HG03378 (cell line): ENCODE measurements around the gene CLIC6.
"Not testable (repeated sequence)": the region's sequence is repeated elsewhere in the genome, so short reads cannot be mapped to it uniquely, and the experiment has no call there.

Experiments
- ATAC-seq: cut with Tn5 transposase; IDR thresholded peaks from one replicate; pipeline ENCODE4 v1.9.1; 2021; ENCODE audit warnings: mild to moderate bottlenecking, moderate library complexity; ENCODE audit not compliant: unreplicated experiment

Gene CLIC6

DNA sequence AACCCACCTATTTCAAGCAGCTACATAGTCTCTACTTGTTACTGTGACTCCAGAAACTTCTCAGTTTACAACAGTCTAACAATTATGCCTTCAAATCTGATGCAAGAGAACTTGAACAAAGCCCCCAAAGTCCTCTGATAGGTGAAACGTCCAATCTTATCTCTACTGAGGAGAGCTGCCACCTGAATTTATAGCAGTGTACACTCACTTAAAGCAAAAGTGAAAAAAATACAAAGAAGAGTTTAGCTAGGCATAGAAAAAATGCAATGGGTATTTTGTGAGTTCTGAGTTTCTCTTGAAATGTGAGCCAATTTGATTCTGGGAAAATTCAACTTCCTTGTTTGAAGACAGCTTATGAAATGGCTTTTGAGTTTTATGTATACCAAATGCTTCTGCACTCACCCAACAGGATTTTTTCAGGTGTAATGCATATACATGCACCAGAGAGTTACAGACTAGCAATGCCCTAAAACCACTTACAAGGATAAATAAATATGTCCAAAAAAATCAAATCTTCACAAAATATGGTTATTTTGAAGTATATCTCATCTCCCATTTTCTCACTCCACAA, 17.8 kb upstream of the CLIC6 start:
- no peak for ATAC-seq

DNA sequence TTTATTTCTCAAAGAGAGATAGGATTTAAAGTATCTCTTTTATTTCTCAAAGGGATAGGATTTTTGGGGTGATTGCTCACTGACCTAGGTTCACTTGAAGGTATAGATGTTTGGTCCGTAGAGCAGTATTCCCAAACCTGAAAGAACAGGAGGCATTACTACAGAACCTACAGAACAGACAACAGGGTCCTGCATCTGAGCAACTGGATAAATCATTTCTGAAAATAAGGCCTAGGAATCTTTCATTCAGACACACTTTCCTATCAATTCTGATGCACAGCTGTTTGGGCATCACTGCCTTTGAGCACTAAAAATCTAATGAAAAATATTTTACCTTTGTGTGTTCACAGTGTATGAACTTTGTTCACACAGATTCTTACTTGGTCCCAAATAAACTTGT, 17.2 kb upstream of the CLIC6 start:
- ATAC-seq, result no peak

DNA sequence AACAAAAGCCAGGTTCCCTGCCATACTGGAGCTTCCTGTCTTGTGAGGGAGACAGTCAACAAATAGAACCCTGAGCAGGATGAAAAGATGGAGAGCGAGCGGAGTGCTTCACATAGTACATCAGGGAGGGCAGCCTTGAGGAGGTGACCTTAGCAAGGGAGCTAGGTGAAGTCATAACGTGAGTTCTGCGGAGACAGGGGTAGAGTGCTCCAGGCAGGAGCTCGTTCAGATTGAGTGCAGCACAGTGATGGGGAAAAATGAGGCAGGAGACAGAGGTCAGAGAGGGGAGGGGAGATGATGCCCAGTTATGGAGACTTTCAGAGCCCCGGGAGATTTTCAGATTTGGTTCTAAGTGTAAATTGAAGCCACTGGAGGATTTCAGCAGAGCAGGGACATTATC, 15.3 kb upstream of the CLIC6 start:
- no peak for ATAC-seq

DNA sequence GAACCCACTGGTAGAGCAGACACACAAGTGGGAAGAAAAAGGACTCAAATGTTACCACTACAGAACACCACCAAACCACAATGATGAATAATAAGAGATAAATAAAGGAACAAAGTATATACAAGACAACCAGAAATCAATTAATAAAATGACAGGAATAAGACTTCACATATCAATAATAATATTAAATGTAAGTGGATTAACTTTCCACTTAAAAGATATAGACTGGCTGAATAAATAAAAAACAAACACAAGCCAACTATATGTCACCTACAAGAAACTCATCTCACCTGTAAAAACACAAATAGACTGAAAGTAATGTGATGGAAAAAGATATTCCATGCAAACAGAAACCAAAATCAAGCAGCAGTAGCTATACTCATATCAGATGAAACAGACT, 6.9 kb upstream of the CLIC6 start:
- ATAC-seq, result no peak

DNA sequence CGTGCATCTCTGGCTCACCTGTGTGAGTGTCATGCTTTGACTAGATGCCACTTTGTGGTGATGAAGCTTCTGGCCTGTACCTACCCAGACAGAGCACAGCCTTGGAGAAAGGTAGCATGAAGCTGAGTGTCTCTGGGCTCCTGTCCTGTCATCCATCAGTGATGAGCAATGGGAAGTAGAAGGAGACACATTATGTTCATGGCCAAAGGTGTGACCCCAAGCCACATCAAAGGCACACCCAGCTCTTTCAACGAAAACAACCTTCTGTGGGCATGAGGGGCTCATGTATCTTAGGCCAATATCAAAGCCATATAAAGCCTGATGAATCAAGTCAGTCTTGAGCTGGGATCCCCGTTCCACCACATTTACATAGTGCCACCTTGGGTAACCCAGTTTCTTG, 1.0 kb upstream of the CLIC6 start:
- no peak for ATAC-seq

DNA sequence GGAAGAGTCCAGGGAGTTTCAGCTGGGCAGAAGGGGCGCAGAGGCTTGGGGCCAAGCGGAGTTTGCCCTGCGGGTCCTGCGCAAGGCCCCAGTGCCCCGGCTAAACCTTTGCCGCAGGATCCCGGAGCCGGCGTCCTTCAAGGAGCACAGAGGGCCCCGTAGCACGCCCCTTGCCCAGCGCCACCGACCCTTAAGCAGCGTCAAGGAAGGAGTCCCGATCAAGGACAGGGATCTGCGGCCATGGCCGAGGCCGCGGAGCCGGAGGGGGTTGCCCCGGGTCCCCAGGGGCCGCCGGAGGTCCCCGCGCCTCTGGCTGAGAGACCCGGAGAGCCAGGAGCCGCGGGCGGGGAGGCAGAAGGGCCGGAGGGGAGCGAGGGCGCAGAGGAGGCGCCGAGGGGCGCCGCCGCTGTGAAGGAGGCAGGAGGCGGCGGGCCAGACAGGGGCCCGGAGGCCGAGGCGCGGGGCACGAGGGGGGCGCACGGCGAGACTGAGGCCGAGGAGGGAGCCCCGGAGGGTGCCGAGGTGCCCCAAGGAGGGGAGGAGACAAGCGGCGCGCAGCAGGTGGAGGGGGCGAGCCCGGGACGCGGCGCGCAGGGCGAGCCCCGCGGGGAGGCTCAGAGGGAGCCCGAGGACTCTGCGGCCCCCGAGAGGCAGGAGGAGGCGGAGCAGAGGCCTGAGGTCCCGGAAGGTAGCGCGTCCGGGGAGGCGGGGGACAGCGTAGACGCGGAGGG, 520 bp downstream of the CLIC6 start:
- no peak for ATAC-seq

DNA sequence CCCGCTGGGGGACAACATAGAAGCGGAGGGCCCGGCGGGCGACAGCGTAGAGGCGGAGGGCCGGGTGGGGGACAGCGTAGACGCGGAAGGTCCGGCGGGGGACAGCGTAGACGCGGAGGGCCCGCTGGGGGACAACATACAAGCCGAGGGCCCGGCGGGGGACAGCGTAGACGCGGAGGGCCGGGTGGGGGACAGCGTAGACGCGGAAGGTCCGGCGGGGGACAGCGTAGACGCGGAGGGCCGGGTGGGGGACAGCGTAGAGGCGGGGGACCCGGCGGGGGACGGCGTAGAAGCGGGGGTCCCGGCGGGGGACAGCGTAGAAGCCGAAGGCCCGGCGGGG, 1.1 kb downstream of the CLIC6 start:
- not testable (repeated sequence) for ATAC-seq

DNA sequence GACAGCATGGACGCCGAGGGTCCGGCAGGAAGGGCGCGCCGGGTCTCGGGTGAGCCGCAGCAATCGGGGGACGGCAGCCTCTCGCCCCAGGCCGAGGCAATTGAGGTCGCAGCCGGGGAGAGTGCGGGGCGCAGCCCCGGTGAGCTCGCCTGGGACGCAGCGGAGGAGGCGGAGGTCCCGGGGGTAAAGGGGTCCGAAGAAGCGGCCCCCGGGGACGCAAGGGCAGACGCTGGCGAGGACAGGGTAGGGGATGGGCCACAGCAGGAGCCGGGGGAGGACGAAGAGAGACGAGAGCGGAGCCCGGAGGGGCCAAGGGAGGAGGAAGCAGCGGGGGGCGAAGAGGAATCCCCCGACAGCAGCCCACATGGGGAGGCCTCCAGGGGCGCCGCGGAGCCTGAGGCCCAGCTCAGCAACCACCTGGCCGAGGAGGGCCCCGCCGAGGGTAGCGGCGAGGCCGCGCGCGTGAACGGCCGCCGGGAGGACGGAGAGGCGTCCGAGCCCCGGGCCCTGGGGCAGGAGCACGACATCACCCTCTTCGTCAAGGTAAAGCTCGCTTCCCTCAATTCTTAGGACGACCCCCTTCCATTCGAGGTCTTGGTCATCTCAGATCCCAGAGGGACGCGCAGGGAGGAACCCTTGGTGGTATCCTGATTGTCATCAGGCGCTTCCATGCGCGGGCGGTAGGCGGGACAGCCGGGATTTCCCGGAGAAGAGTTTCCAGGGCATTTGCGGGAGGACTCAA, 1.6 kb downstream of the CLIC6 start:
- no peak for ATAC-seq

DNA sequence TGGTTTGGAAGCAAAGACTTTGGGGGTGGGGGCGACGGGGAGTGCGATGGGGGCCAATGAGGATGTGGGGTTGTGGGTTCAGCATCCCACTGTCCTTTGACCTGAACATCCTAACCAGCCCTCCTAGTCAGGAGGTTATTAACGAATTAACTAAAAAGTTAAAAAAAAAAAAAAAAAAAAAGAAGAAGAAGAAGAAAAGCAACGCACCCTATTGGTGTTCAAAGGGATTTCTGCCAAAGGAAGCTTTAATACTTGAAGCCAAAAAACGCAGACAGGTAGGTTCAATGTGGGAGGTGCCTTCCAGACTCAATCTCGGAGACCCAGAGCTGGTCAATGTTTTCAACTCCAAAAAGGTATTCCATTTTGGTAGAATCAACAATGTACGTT, 2.2 kb downstream of the CLIC6 start:
- ATAC-seq, result no peak

DNA sequence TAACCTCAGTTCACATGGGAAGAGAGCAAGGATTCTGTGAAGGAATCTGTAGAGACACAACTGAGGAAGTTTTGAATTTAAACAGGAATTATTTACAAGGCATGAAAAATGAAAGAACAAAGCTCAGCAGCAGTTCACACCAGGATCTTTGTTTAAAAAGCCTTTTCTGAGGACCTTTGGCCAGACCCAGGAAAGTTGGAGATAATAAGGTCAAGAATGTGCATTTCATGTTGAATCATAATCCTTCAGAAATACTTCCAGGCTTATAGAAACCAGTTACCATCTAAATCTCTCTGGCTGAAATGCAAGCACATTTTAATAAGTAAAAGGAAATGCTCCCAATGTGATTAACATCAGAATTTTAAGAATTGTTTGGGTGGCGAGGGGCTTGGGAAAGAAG, 2.7 kb downstream of the CLIC6 start:
- ATAC-seq, result no peak

DNA sequence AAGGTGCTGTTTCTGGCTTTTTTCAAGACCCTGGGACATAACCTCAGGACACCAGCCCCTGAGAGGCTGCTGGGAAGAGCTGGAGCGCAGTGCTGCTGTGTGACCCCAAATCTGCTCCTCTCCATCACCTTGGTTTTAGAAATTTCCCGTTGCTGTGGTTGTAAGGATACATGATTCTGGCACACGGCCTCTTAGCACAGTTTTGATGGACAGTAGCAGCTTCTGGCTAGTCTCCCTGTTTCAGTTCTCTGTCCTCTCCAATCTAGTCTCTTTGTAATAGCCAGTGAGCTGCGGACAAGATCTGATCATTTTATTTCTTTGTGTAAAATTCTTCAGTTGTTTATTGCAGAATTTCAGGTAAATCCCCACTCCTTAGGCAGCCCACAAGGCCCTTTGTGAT, 3.1 kb downstream of the CLIC6 start:
- no peak for ATAC-seq

DNA sequence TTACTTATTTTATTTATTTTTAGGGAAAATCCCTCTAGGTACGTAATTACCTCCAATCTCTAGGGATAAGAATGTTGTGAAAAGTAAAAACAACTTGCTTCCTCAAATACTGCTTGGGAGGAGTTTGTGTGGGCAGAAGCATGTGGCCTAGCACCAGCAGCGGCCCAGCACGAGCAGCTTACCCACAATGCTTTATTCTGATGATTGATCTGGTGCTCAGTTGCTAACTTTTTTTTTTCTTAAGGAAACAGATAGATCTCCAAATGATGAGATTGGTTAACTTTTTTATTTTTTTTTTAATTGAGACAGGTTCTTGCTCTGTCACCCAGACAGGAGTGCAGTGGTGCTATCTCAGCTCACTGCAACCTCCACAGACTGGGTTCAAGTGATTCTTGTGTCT, 4.2 kb downstream of the CLIC6 start:
- ATAC-seq, result no peak

DNA sequence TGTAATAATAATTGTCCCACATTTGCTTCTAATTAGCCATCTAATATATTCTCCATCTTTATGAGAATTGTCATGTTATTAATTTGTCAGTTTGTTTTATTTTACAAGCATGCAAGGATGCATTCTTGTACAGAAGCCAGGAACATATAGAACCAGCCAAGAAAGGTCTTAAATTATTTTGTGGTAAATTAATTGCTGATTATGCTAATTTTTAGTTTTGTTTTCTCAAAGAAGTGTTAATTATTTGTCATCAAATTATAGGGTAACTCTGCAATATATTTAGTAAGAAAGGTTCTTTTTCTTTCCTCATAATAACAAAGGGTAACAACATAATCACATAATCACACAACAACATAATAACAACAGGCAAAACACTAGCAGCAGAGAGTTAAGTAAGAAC, 5.7 kb downstream of the CLIC6 start:
- no peak for ATAC-seq

DNA sequence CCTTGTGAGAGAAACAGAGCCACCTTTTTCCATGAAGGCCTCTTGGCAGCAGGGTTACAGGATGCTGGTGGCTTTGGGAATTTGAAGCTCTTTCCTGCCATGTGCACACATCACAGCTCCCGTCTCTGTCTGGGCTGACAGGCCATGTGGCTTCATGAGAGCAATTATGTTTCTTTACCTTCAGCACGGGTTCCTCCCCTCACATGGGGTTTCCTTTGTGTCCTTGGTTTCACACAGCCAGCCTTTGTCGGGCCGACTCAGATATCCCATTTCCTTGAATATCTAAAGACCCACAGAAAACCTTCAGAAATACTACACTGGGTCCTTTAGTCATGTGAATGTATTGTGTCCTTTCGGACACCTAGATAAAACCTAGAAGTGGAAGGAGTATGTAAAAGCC, 7.1 kb downstream of the CLIC6 start:
- no peak for ATAC-seq

DNA sequence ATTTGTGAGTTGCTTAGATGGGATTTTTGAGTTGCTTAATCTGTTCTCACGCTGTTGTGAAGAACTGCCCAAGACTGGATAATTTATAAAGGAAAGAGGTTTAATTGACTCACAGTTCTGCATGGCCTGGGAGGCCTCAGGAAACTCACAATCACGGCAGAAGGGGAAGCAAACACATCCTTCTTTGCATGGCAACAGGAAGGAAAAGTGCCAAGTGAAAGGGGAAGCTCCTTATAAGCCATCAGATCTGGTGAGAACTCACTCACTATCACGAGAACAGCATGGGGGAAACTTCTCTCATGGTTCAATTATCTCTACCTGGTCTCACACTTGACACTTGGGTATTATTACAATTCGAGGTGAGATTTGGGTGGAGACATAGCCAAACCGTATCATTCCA, 10.3 kb downstream of the CLIC6 start:
- no peak for ATAC-seq

DNA sequence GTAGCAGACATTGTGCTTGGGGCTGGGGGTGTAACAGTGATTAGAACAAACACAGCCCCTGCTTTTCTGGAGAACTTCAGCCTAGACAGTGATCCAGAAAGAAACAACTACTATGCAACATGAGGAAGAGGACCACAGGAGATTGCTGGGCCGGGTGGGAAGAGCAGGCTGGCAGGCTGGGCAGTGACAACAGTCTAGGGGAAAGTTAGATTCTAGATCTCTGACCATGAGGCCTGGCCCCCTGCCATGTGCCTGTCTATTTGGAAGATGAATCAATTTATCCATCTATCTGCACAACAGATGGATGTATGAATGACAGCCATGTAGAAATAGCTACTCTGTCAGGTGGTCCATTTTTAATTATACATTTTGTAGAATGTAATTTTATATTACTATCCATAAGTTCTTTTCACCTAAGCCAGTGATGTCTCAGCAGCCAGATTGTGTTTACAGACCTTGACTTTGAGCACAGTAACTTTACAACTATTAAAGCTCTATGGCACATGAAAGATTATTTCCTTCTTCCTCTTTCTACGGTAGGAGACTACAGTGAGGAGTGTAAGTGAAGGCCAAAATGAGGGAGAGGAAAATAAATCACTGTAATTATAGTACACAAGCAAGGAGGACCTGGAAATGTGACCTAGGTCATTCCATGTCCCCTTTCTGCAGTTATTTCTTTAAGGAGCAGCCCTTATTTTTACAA, 15.5 kb downstream of the CLIC6 start:
- ATAC-seq, result no peak

DNA sequence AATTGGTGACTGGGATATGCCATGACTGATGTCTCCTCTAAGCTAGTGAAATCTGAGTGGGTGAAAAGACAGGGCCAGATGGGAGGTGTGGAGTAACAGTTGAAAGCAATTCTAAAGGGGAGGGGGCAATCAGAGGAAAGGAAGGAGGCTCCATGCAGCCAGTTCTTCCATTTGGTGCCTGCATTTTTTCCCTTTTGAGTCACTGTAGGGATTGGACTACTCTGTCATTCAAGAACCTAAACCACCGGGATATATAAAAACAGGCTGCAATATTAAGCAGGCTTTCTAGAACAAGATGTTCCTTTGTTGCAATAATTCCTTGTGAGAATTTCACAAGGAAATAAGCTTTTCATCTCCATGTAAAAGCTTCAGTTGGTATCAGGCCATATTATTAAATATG, 18.3 kb downstream of the CLIC6 start:
- ATAC-seq, result no peak

DNA sequence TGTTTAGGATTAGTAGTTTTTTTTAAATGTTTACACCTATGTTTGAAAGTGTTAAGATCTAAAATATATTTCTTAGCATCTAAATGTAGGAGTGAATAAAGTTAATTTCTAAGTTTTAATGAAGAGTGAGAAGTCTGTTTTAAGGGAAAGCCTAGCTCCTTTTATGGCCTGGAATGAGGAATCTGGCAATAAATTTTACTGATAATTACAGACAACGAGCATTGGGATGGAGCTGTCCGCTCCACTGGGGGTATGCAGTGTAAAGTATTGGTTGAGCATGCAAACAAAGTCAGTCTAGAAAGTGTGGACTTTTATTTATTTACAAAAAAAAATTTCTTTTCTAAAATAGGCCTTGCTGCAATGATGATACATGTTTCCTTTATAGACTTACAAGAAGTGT, 19.0 kb downstream of the CLIC6 start:
- ATAC-seq, result no peak

DNA sequence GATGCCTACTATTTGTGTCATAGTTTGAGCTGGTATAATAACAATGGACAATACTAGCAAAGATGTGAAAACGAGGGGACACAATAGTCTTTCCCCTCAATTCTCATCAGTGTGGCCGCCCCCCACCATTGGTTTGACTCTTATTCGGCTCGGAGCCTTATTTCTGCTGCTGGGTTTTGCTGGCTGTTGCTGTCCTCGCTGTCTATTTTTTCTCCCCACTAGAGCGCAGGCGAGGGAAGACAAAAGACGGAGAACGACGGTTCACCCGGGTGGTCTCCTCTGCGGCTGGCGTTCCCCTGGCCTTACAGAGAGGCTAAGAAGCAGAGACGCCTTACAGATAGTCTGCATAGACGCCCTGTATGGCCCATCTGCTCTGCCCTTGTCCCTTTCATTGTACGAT, 19.4 kb downstream of the CLIC6 start:
- ATAC-seq, result no peak

DNA sequence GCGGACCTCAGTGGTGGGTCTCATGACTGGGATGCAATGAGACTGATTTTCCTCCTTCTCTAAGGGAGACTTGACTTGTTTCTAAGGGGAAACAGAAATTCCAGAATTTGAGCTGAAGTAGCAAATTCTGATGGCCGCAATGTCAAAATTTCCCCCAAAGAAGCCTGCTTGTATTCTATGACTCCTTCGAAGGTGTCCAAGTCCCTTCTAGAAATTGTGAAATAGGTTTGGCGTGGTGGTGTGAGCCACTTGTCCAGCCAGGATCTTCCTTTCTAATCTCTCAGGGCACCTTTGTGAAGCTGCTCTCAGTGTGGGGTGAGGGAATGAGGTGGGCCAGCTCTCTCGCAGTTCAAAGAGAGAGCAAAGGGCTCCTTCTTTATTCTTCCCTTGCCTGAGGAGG, 19.9 kb downstream of the CLIC6 start:
- no peak for ATAC-seq

DNA sequence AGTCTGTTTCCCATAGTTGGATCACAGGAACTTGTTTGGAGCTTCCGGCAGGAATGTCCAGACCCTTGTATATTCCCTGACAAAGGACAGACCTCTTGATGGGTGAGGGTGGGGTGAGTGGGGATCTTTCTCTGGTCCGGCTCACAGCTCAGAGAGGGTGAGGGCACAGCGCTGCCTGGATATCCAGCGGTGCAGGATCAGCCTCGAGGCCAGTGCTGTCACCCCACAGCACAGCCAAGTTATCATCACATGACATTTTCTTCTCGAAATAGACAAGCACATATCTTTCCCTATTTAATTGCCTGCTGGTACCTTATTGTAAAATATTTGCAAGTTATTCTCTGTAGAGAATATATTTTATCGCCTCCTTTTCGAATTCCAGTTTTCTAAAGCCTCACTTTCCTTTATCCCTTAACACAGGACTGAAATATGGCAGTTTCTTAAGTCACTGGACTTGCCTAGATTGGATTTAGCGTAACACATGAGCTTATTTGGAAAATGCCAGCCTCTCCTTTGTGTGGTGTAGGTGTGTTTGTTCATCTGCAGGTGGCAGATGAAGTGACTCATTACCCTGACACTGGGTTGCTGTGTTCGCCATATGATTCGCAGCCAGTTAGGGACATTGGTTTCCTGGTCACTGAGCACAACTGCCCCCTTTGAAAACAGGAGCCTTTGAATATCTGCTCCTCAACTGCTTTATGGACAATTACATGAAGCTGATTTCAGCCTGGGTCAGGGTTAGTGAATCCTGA, 21.4 kb downstream of the CLIC6 start:
- no peak for ATAC-seq
